ENCODE measurements around the gene ARHGAP15. TPM values are rescaled to one million over a fixed set of nuclear protein-coding genes. Genes with fewer than 3 reads are reported as not detected.

ARHGAP15 gene
- total RNA-seq, 1 donor from 2014 or later: 7.0 TPM

GRCh38 chr2:143762176-143762928 lies 633.1 kb downstream of the ARHGAP15 start:
- TF ChIP-seq CTCF (IDR thresholded peaks at IDR 0.05; ENCODE audit: borderline replicate concordance): no peak
- DNase-seq: no peak
- Histone ChIP-seq H3K27me3 (ENCODE audit: low read depth) (no peaks in the 10 kb centered on the region), H3K36me3 (no peaks in the 10 kb centered on the region), H3K9me3 (replicated peaks) (no peaks in the 10 kb centered on the region), H3K4me3 (no peak overlapping the region), H3K4me1 (peaks cover 8% of the 10 kb centered on the region), H3K27ac (replicated peaks) (no peak overlapping the region)
- intact Hi-C loops (cut with micrococcal nuclease): no loop called here

GRCh38 chr2:143764261-143764660 lies 635.0 kb downstream of the ARHGAP15 start:
- H3K27me3 ChIP-seq (ENCODE audit: low read depth): no peaks in the 10 kb centered on the region
- no peak for TF ChIP-seq CTCF (IDR thresholded peaks at IDR 0.05; ENCODE audit: borderline replicate concordance)
- no peak for DNase-seq
- no peaks in the 10 kb centered on the region for H3K36me3 ChIP-seq
- H3K4me3 ChIP-seq: no peak overlapping the region
- H3K9me3 ChIP-seq (replicated peaks): no peaks in the 10 kb centered on the region
- no peak overlapping the region for H3K27ac ChIP-seq (replicated peaks)
- intact Hi-C loops (cut with micrococcal nuclease): no loop called here
- H3K4me1 ChIP-seq: peaks cover 8% of the 10 kb centered on the region

GRCh38 chr2:143764706-143765105 lies 635.5 kb downstream of the ARHGAP15 start:
- Histone ChIP-seq H3K27ac (replicated peaks) (no peak overlapping the region), H3K27me3 (ENCODE audit: low read depth) (no peaks in the 10 kb centered on the region), H3K9me3 (replicated peaks) (no peaks in the 10 kb centered on the region), H3K4me1 (peaks cover 8% of the 10 kb centered on the region), H3K36me3 (no peaks in the 10 kb centered on the region), H3K4me3 (no peak overlapping the region)
- no peak for TF ChIP-seq CTCF (IDR thresholded peaks at IDR 0.05; ENCODE audit: borderline replicate concordance)
- intact Hi-C loops (cut with micrococcal nuclease): no loop called here
- DNase-seq: no peak

GRCh38 chr2:143768991-143769390 lies 639.8 kb downstream of the ARHGAP15 start:
- no peak overlapping the region for H3K4me3 ChIP-seq
- no peak for DNase-seq
- H3K27ac ChIP-seq (replicated peaks): no peak overlapping the region
- intact Hi-C loops (cut with micrococcal nuclease): no loop called here
- H3K36me3 ChIP-seq: no peaks in the 10 kb centered on the region
- H3K27me3 ChIP-seq (ENCODE audit: low read depth): no peaks in the 10 kb centered on the region
- no peak for TF ChIP-seq CTCF (IDR thresholded peaks at IDR 0.05; ENCODE audit: borderline replicate concordance)
- H3K4me1 ChIP-seq: no peaks in the 10 kb centered on the region
- no peaks in the 10 kb centered on the region for H3K9me3 ChIP-seq (replicated peaks)

GRCh38 chr2:143771939-143772338 lies 642.7 kb downstream of the ARHGAP15 start:
- no peak for TF ChIP-seq CTCF (IDR thresholded peaks at IDR 0.05; ENCODE audit: borderline replicate concordance)
- H3K9me3 ChIP-seq (replicated peaks): no peaks in the 10 kb centered on the region
- no peak overlapping the region for H3K4me3 ChIP-seq
- no peak for DNase-seq
- H3K27me3 ChIP-seq (ENCODE audit: low read depth): no peaks in the 10 kb centered on the region
- no peaks in the 10 kb centered on the region for H3K36me3 ChIP-seq
- H3K27ac ChIP-seq (replicated peaks): no peak overlapping the region
- intact Hi-C loops (cut with micrococcal nuclease): no loop called here
- H3K4me1 ChIP-seq: no peaks in the 10 kb centered on the region
